Measurements from ENCODE around the gene RYR2.

Gene RYR2

GRCh38 chr1:237054313-237054712 lies 12.3 kb downstream of the RYR2 start:
- Histone ChIP-seq H3K27ac (ENCODE audit: low read depth, low read length) (no peak overlapping the region), H4K91ac (ENCODE audit: low read depth, low read length) (no peak overlapping the region), H3K4me2 (ENCODE audit: low read length) (no peak overlapping the region), H3K4me1 (ENCODE audit: control insufficient read depth in 1 of 2, insufficient read depth in 2 of 2, low read length in 2 of 2) (peaks cover 0 to 2% of the 10 kb centered on the region in 2 experiments), H3K79me2 (ENCODE audit: control insufficient read depth, insufficient read depth, low read length, poor library complexity) (peaks cover 1% of the 10 kb centered on the region), H3K79me1 (ENCODE audit: low read length) (no peaks in the 10 kb centered on the region), H3K18ac (ENCODE audit: low read length) (no peak overlapping the region), H3K14ac (ENCODE audit: low read length) (no peak overlapping the region), H2BK12ac (ENCODE audit: low read length) (no peak overlapping the region), H3K9me3 (ENCODE audit: insufficient read depth, low read depth, low read length) (no peaks in the 10 kb centered on the region), H3K27me3 (ENCODE audit: insufficient read depth, low read length) (no peaks in the 10 kb centered on the region), H3K4ac (ENCODE audit: low read depth, low read length) (no peak overlapping the region), H3K4me3 (ENCODE audit: low read depth, low read length) (no peak overlapping the region), H3K36me3 (ENCODE audit: control insufficient read depth in 1 of 2, insufficient read depth in 2 of 2, low read length in 2 of 2) (no peaks in the 10 kb centered on the region), H4K8ac (ENCODE audit: low read depth, low read length) (no peak overlapping the region), H2BK5ac (ENCODE audit: low read depth, low read length, poor library complexity) (no peak overlapping the region), H2AFZ (ENCODE audit: insufficient read depth, low read length, poor library complexity) (no peak overlapping the region), H4K12ac (ENCODE audit: low read depth, low read length) (no peak overlapping the region), H2BK120ac (ENCODE audit: insufficient read depth, low read length, poor library complexity) (no peak overlapping the region), H3K23ac (ENCODE audit: low read length) (no peak overlapping the region), H3K9ac (ENCODE audit: low read length) (no peak overlapping the region), H2AK5ac (ENCODE audit: low read length) (no peak overlapping the region)
- DNase-seq = no peak
- no CpG with 5 or more reads among the region's 2 CpGs for whole genome bisulfite sequencing (ENCODE audit: extremely low coverage, insufficient coverage, insufficient read length)

- Histone ChIP-seq H2AK5ac (ENCODE audit: low read length) (no peak overlapping the region), H2BK120ac (ENCODE audit: insufficient read depth, low read length, poor library complexity) (no peak overlapping the region), H3K79me2 (ENCODE audit: control insufficient read depth, insufficient read depth, low read length, poor library complexity) (peaks cover 1% of the 10 kb centered on the region), H2BK5ac (ENCODE audit: low read depth, low read length, poor library complexity) (no peak overlapping the region), H3K36me3 (ENCODE audit: control insufficient read depth in 1 of 2, insufficient read depth in 2 of 2, low read length in 2 of 2) (no peaks in the 10 kb centered on the region), H2BK12ac (ENCODE audit: low read length) (no peak overlapping the region), H3K79me1 (ENCODE audit: low read length) (no peaks in the 10 kb centered on the region), H3K9me3 (ENCODE audit: insufficient read depth, low read depth, low read length) (no peaks in the 10 kb centered on the region), H3K4me1 (ENCODE audit: control insufficient read depth in 1 of 2, insufficient read depth in 2 of 2, low read length in 2 of 2) (no peaks in the 10 kb centered on the region), H3K23ac (ENCODE audit: low read length) (no peak overlapping the region), H3K18ac (ENCODE audit: low read length) (no peak overlapping the region), H3K14ac (ENCODE audit: low read length) (no peak overlapping the region), H4K12ac (ENCODE audit: low read depth, low read length) (no peak overlapping the region), H3K4ac (ENCODE audit: low read depth, low read length) (no peak overlapping the region), H4K8ac (ENCODE audit: low read depth, low read length) (no peak overlapping the region), H3K9ac (ENCODE audit: low read length) (no peak overlapping the region), H3K27ac (ENCODE audit: low read depth, low read length) (no peak overlapping the region), H3K27me3 (ENCODE audit: insufficient read depth, low read length) (no peaks in the 10 kb centered on the region), H4K91ac (ENCODE audit: low read depth, low read length) (no peak overlapping the region), H3K4me2 (ENCODE audit: low read length) (no peak overlapping the region), H3K4me3 (ENCODE audit: low read depth, low read length) (no peak overlapping the region), H2AFZ (ENCODE audit: insufficient read depth, low read length, poor library complexity) (no peak overlapping the region)
- DNase-seq = peak; percentile 25 to 53
- no CpG with 5 or more reads among the region's 9 CpGs for WGBS (ENCODE audit: extremely low coverage, insufficient coverage, insufficient read length)
These were observed 16.5 kb downstream of the RYR2 start for GRCh38 chr1:237058470-237058869.

- no CpG with 5 or more reads among the region's 3 CpGs for WGBS (ENCODE audit: extremely low coverage, insufficient coverage, insufficient read length)
These were observed 17.3 kb downstream of the RYR2 start for GRCh38 chr1:237059244-237059643.

GRCh38 chr1:237062976-237063375 lies 21.0 kb downstream of the RYR2 start:
- Histone ChIP-seq H3K4ac (ENCODE audit: low read depth, low read length) (peak overlapping the region; percentile 86), H3K9ac (ENCODE audit: low read length) (no peak overlapping the region), H4K8ac (ENCODE audit: low read depth, low read length) (no peak overlapping the region), H3K4me1 (ENCODE audit: control insufficient read depth in 1 of 2, insufficient read depth in 2 of 2, low read length in 2 of 2) (no peaks in the 10 kb centered on the region), H3K27ac (ENCODE audit: low read depth, low read length) (no peak overlapping the region), H3K18ac (ENCODE audit: low read length) (no peak overlapping the region), H2AFZ (ENCODE audit: insufficient read depth, low read length, poor library complexity) (no peak overlapping the region), H2BK5ac (ENCODE audit: low read depth, low read length, poor library complexity) (no peak overlapping the region), H4K91ac (ENCODE audit: low read depth, low read length) (no peak overlapping the region), H3K36me3 (ENCODE audit: control insufficient read depth in 1 of 2, insufficient read depth in 2 of 2, low read length in 2 of 2) (no peaks in the 10 kb centered on the region), H3K27me3 (ENCODE audit: insufficient read depth, low read length) (no peaks in the 10 kb centered on the region), H4K12ac (ENCODE audit: low read depth, low read length) (no peak overlapping the region), H3K79me2 (ENCODE audit: control insufficient read depth, insufficient read depth, low read length, poor library complexity) (peaks cover 3% of the 10 kb centered on the region), H3K9me3 (ENCODE audit: insufficient read depth, low read depth, low read length) (peaks cover 2% of the 10 kb centered on the region), H2AK5ac (ENCODE audit: low read length) (no peak overlapping the region), H3K4me2 (ENCODE audit: low read length) (no peak overlapping the region), H2BK12ac (ENCODE audit: low read length) (no peak overlapping the region), H3K4me3 (ENCODE audit: low read depth, low read length) (no peak overlapping the region), H2BK120ac (ENCODE audit: insufficient read depth, low read length, poor library complexity) (no peak overlapping the region), H3K23ac (ENCODE audit: low read length) (no peak overlapping the region), H3K79me1 (ENCODE audit: low read length) (no peaks in the 10 kb centered on the region), H3K14ac (ENCODE audit: low read length) (no peak overlapping the region)
- no peak for DNase-seq

More at GRCh38 chr1:237059244-237059643, 17.3 kb downstream of the RYR2 start:
- Histone ChIP-seq H4K12ac (ENCODE audit: low read depth, low read length) (no peak overlapping the region), H3K4me3 (ENCODE audit: low read depth, low read length) (no peak overlapping the region), H2BK120ac (ENCODE audit: insufficient read depth, low read length, poor library complexity) (no peak overlapping the region), H3K23ac (ENCODE audit: low read length) (no peak overlapping the region), H2AK5ac (ENCODE audit: low read length) (no peak overlapping the region), H3K79me2 (ENCODE audit: control insufficient read depth, insufficient read depth, low read length, poor library complexity) (peaks cover 1% of the 10 kb centered on the region), H3K18ac (ENCODE audit: low read length) (no peak overlapping the region), H3K4me2 (ENCODE audit: low read length) (no peak overlapping the region), H3K14ac (ENCODE audit: low read length) (no peak overlapping the region), H3K9me3 (ENCODE audit: insufficient read depth, low read depth, low read length) (no peaks in the 10 kb centered on the region), H3K36me3 (ENCODE audit: control insufficient read depth in 1 of 2, insufficient read depth in 2 of 2, low read length in 2 of 2) (no peaks in the 10 kb centered on the region), H2AFZ (ENCODE audit: insufficient read depth, low read length, poor library complexity) (no peak overlapping the region), H3K9ac (ENCODE audit: low read length) (no peak overlapping the region), H3K79me1 (ENCODE audit: low read length) (no peaks in the 10 kb centered on the region), H4K91ac (ENCODE audit: low read depth, low read length) (no peak overlapping the region), H3K4ac (ENCODE audit: low read depth, low read length) (no peak overlapping the region), H3K27me3 (ENCODE audit: insufficient read depth, low read length) (no peaks in the 10 kb centered on the region), H4K8ac (ENCODE audit: low read depth, low read length) (no peak overlapping the region), H2BK5ac (ENCODE audit: low read depth, low read length, poor library complexity) (no peak overlapping the region), H2BK12ac (ENCODE audit: low read length) (no peak overlapping the region), H3K27ac (ENCODE audit: low read depth, low read length) (no peak overlapping the region), H3K4me1 (ENCODE audit: control insufficient read depth in 1 of 2, insufficient read depth in 2 of 2, low read length in 2 of 2) (no peaks in the 10 kb centered on the region)
- no peak for DNase-seq
